Right lobe of liver (tissue), 6 donors: ENCODE results near the gene TEX44. TPM values are rescaled to one million over a fixed set of nuclear protein-coding genes. Genes with fewer than 3 reads are reported as not detected.
"Not testable (repeated sequence)": the region's sequence is repeated elsewhere in the genome, so short reads cannot be mapped to it uniquely, and the experiment has no call there.

Source experiments
- ATAC-seq, 4 donors: fragments of 200-7000 bp; cut with Tn5 transposase; one replicate each; pipeline ENCODE4 v1.9.1; 2020; ENCODE audit warnings: mild to moderate bottlenecking in 4 of 4, moderate library complexity in 4 of 4
- DNase-seq, 3 donors: peaks; one replicate each; pipeline ENCODE4 v3.0.0-alpha.2; 2020
- H3K27ac ChIP-seq, 3 donors: fragments of 200-600 bp; one replicate each; pipeline ENCODE4 v1.8.0; 2022
- H3K27me3 ChIP-seq, 2 donors: fragments of 200-600 bp; one replicate each; pipeline ENCODE4 v1.8.0; 2022
- H3K36me3 ChIP-seq, 4 donors: fragments of 200-600 bp; sonication (generic) in 1 of 4; one replicate each; pipeline versions ENCODE4 v1.5.1 to v1.8.0; 2017 to 2022; ENCODE audit warnings: control low read depth in 1 of 4
- H3K4me1 ChIP-seq, 4 donors: fragments of 200-600 bp; sonication (generic) in 1 of 4; one replicate each; pipeline versions ENCODE4 v1.5.1 to v1.8.0; 2017 to 2022; ENCODE audit warnings: control low read depth in 1 of 4
- H3K4me3 ChIP-seq, 3 donors: fragments of 200-600 bp; one replicate each; pipeline ENCODE4 v1.8.0; 2022
- H3K9me3 ChIP-seq, 4 donors: fragments of 200-600 bp; sonication (generic) in 1 of 4; one replicate each; pipeline versions ENCODE4 v1.5.1 to v1.8.0; 2017 to 2022; ENCODE audit warnings: control low read depth in 1 of 4
- CTCF ChIP-seq, 4 donors: fragments of 200-600 bp in 3 of 4; fragments of 450-650 bp in 1 of 4; IDR thresholded peaks; one replicate each; pipeline versions ENCODE4 v1.5.1 to v1.8.0; 2016 to 2022; ENCODE audit warnings: antibody characterized with exemption in 4 of 4, mild to moderate bottlenecking in 2 of 4
- POLR2A ChIP-seq: fragments of 450-650 bp; IDR thresholded peaks from one replicate; pipeline ENCODE4 v1.6.1; 2017; ENCODE audit warnings: antibody characterized with exemption, mild to moderate bottlenecking
- WGBS: methylation state at CpG from one replicate; pipeline ENCODE4 v1.1.6; 2018; ENCODE audit warnings: low coverage, low lambda C conversion rate; ENCODE audit not compliant: insufficient coverage; ENCODE audit errors: missing lambda C conversion rate; 5-methylcytosine and 5-hydroxymethylcytosine counted together
- intact Hi-C, 2 donors: fragments of 100-400 bp; cut with DNase I; formaldehyde crosslinking; loops; one replicate each; pipeline versions ENCODE4 v1.11.2 to v1.14.1; 2022
- total RNA-seq, 6 experiments: library from RNA; depleted of rRNA in 2 of 6; stranded (reverse); fragments of >200 nt in 2 of 6; fragmentation: NEBNext Ultra II Directional in 3 of 6; extraction: Animal tissue kit (Norgen Biotek cat#: 25700) in 3 of 6; gene quantifications; one replicate each; pipeline versions ENCODE4 v1.1.0 to v1.2.4, GENCODE V29; 2016 to 2023
- donor health status: DM: no; HTN: yes; CAD: no.
- donor health status: DM: no; HTN: no; CAD: no.
- donor health status: DM: no; HTN: no; CAD: no.
- donor health status: DM: no; HTN: yes; CAD: no.
- donor health status: DM: no; HTN: yes; CAD: no.

The TEX44 gene
- total RNA-seq, 6 experiments from 2014 or later = not detected

- DNase-seq = no peak
- no peaks in the 10 kb centered on the region for H3K9me3 ChIP-seq
- H3K27me3 ChIP-seq = no peaks in the 10 kb centered on the region
- TF ChIP-seq POLR2A (no peak), CTCF (IDR thresholded peaks at IDR 0.05) (no peak)
- WGBS = 84% methylated on average over 2 of the region's 3 CpGs
- no peak for ATAC-seq
- H3K4me1 ChIP-seq = no peaks in the 10 kb centered on the region
- no peak overlapping the region for H3K4me3 ChIP-seq
- intact Hi-C loops = no loop called here
- H3K27ac ChIP-seq = no peak overlapping the region
- no peaks in the 10 kb centered on the region for H3K36me3 ChIP-seq
These were observed 13.1 kb upstream of the TEX44 start for GRCh38 chr2:231579560-231579959.

- Histone ChIP-seq H3K9me3 (no peaks in the 10 kb centered on the region), H3K4me3 (no peak overlapping the region), H3K36me3 (no peaks in the 10 kb centered on the region), H3K27ac (no peak overlapping the region), H3K27me3 (no peaks in the 10 kb centered on the region), H3K4me1 (no peaks in the 10 kb centered on the region)
- no peak for TF ChIP-seq POLR2A
- no peak for TF ChIP-seq CTCF (IDR thresholded peaks at IDR 0.05)
- intact Hi-C loops = no loop called here
- DNase-seq (no peak), ATAC-seq (no peak)
- 54% methylated on average over 3 of the region's 4 CpGs for WGBS
These were observed 11.3 kb upstream of the TEX44 start for GRCh38 chr2:231581328-231581727.

- DNase-seq (no peak), ATAC-seq (no peak)
- 47% methylated on average over 7 of the region's 11 CpGs for WGBS
- no peak overlapping the region for H3K27ac ChIP-seq
- no peaks in the 10 kb centered on the region for H3K4me1 ChIP-seq
- no peaks in the 10 kb centered on the region for H3K9me3 ChIP-seq
- no peak overlapping the region for H3K4me3 ChIP-seq
- TF ChIP-seq POLR2A = no peak
- intact Hi-C loops = no loop called here
- no peaks in the 10 kb centered on the region for H3K27me3 ChIP-seq
- no peaks in the 10 kb centered on the region for H3K36me3 ChIP-seq
These were observed 8.7 kb upstream of the TEX44 start for GRCh38 chr2:231583982-231584381.

DNA sequence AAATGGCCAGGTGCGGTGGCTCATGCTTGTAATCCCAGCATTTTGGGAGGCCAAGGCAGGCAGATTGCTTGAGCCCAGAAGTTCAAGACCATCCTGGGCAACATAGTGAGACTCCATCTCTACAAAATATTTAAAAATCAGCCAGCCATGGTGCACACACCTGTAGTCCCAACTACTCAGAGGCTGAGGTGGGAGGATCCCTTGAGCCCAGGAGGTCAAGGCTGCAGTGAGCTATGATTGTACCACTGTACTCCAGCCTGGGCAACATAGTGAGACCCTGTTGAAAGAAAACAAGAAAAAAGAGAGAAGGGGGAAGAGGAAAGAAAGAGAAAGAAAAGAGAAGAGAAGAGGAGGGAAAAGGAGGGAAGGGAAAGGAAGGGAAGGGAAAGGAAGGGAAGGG, 4.9 kb upstream of the TEX44 start:
- H3K27me3 ChIP-seq, H3K4me3 ChIP-seq, H3K9me3 ChIP-seq, H3K4me1 ChIP-seq, intact Hi-C loops, H3K27ac ChIP-seq, DNase-seq, H3K36me3 ChIP-seq, ATAC-seq: not testable (repeated sequence)
- WGBS = 86% methylated on average over 1 of the region's 1 CpG

DNA sequence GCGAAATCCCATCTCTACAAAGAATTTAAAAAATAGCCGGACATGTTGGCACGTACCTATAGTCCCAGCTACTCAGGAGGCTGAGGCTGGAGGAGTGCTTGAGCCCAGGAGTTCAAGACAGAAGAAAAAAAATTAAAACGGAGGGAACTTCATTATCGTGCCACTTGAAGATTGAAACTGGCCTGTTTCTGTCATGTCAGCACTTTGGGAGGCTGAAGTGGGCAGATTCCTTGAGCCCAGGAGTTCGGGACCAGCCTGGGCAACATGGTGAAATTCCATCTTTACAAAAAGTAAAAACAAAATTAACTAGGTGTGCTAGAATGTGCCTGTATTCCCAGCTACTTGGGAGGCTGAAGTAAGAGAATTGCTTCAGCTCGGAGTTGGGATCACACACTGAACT, 3.0 kb upstream of the TEX44 start:
- H3K4me3 ChIP-seq = no peak overlapping the region
- no peaks in the 10 kb centered on the region for H3K27me3 ChIP-seq
- no peaks in the 10 kb centered on the region for H3K9me3 ChIP-seq
- intact Hi-C loops = no loop called here
- no peak for DNase-seq
- H3K36me3 ChIP-seq = no peaks in the 10 kb centered on the region
- no peaks in the 10 kb centered on the region for H3K4me1 ChIP-seq
- no peak overlapping the region for H3K27ac ChIP-seq
- ATAC-seq = no peak
- TF ChIP-seq CTCF (IDR thresholded peaks at IDR 0.05) (no peak), POLR2A (no peak)
- 69% methylated on average over 6 of the region's 7 CpGs for WGBS

DNA sequence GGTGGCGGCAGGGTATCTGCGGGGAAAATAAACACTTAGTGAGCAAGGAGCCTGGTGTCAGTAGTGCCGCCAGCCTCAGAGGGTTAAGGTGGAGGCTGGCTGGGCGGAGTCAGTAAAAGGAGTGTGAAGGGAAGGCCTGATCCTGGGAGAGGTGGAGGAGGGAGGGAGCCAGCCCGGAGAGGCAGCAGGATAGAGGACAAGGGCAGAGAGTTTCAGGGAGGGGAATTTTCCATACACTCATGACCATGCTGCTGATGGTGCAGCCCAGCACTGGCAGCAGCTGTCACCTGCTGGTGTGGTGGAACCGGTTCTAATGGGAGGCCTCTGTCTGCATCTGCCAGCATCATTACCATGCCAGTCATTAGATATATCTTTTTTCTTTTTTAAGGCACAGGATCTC, 2.0 kb upstream of the TEX44 start:
- no peak for DNase-seq
- no peak for ATAC-seq
- TF ChIP-seq POLR2A = no peak
- no peak for TF ChIP-seq CTCF (IDR thresholded peaks at IDR 0.05)
- Histone ChIP-seq H3K27me3 (no peaks in the 10 kb centered on the region), H3K27ac (no peak overlapping the region), H3K4me3 (no peak overlapping the region), H3K4me1 (no peaks in the 10 kb centered on the region), H3K36me3 (no peaks in the 10 kb centered on the region), H3K9me3 (no peaks in the 10 kb centered on the region)
- intact Hi-C loops = no loop called here
- 71% methylated on average over 5 of the region's 6 CpGs for WGBS
